ENCODE results near the gene EREG.

Gene EREG

GRCh38 chr4:74418063-74418670 lies 53.2 kb downstream of the EREG start:
- H3K27me3 ChIP-seq (ENCODE audit: low read depth, low read length) = no peaks in the 10 kb centered on the region
- no peaks in the 10 kb centered on the region for H4K20me1 ChIP-seq (ENCODE audit: insufficient read depth, low read length)
- no peak overlapping the region for H3K27ac ChIP-seq (ENCODE audit: low read length)
- no peaks in the 10 kb centered on the region for H3K79me2 ChIP-seq (ENCODE audit: low read length)
- H3K9ac ChIP-seq (ENCODE audit: low read length) = no peak overlapping the region
- no peak overlapping the region for H3K4me3 ChIP-seq (ENCODE audit: low read length)
- H2AFZ ChIP-seq (ENCODE audit: low read depth, low read length) = no peak overlapping the region
- no peaks in the 10 kb centered on the region for H3K36me3 ChIP-seq (replicated peaks; ENCODE audit: low read depth, low read length)
- H3K4me2 ChIP-seq (ENCODE audit: low read length) = no peak overlapping the region
- H3K4me1 ChIP-seq (ENCODE audit: low read length) = no peaks in the 10 kb centered on the region
- TF ChIP-seq CTCF (IDR thresholded peaks at IDR 0.05; ENCODE audit: low read depth, low read length) (no peak), EZH2phosphoT487 (IDR thresholded peaks at IDR 0.05; ENCODE audit: low read depth) (no peak)
- H3K9me3 ChIP-seq (ENCODE audit: insufficient read depth, low read length) = no peaks in the 10 kb centered on the region

- Histone ChIP-seq H3K4me2 (ENCODE audit: low read length) (no peak overlapping the region), H3K27me3 (ENCODE audit: low read depth, low read length) (no peaks in the 10 kb centered on the region), H3K79me2 (ENCODE audit: low read length) (no peaks in the 10 kb centered on the region), H2AFZ (ENCODE audit: low read depth, low read length) (no peak overlapping the region), H3K9me3 (ENCODE audit: insufficient read depth, low read length) (no peaks in the 10 kb centered on the region), H3K27ac (ENCODE audit: low read length) (no peak overlapping the region), H3K36me3 (replicated peaks; ENCODE audit: low read depth, low read length) (no peaks in the 10 kb centered on the region), H3K9ac (ENCODE audit: low read length) (no peak overlapping the region), H4K20me1 (ENCODE audit: insufficient read depth, low read length) (no peaks in the 10 kb centered on the region), H3K4me3 (ENCODE audit: low read length) (no peak overlapping the region), H3K4me1 (ENCODE audit: low read length) (no peaks in the 10 kb centered on the region)
- no peak for TF ChIP-seq EZH2phosphoT487 (IDR thresholded peaks at IDR 0.05; ENCODE audit: low read depth)
- no peak for TF ChIP-seq CTCF (IDR thresholded peaks at IDR 0.05; ENCODE audit: low read depth, low read length)
These were observed 55.9 kb downstream of the EREG start for GRCh38 chr4:74420863-74421262.

- Histone ChIP-seq H3K4me1 (ENCODE audit: low read length) (no peaks in the 10 kb centered on the region), H3K9ac (ENCODE audit: low read length) (no peak overlapping the region), H3K27me3 (ENCODE audit: low read depth, low read length) (no peaks in the 10 kb centered on the region), H2AFZ (ENCODE audit: low read depth, low read length) (no peak overlapping the region), H3K27ac (ENCODE audit: low read length) (no peak overlapping the region), H3K4me3 (ENCODE audit: low read length) (no peak overlapping the region), H3K36me3 (replicated peaks; ENCODE audit: low read depth, low read length) (no peaks in the 10 kb centered on the region), H4K20me1 (ENCODE audit: insufficient read depth, low read length) (no peaks in the 10 kb centered on the region), H3K4me2 (ENCODE audit: low read length) (no peak overlapping the region), H3K79me2 (ENCODE audit: low read length) (no peaks in the 10 kb centered on the region), H3K9me3 (ENCODE audit: insufficient read depth, low read length) (no peaks in the 10 kb centered on the region)
- TF ChIP-seq CTCF (IDR thresholded peaks at IDR 0.05; ENCODE audit: low read depth, low read length) (no peak), EZH2phosphoT487 (IDR thresholded peaks at IDR 0.05; ENCODE audit: low read depth) (no peak)
These were observed 58.2 kb downstream of the EREG start for GRCh38 chr4:74423104-74423503.

GRCh38 chr4:74424111-74424510 lies 59.2 kb downstream of the EREG start:
- Histone ChIP-seq H3K9ac (ENCODE audit: low read length) (no peak overlapping the region), H3K27me3 (ENCODE audit: low read depth, low read length) (no peaks in the 10 kb centered on the region), H3K79me2 (ENCODE audit: low read length) (no peaks in the 10 kb centered on the region), H3K9me3 (ENCODE audit: insufficient read depth, low read length) (no peaks in the 10 kb centered on the region), H3K27ac (ENCODE audit: low read length) (no peak overlapping the region), H3K4me3 (ENCODE audit: low read length) (no peak overlapping the region), H3K4me1 (ENCODE audit: low read length) (no peaks in the 10 kb centered on the region), H3K4me2 (ENCODE audit: low read length) (no peak overlapping the region), H2AFZ (ENCODE audit: low read depth, low read length) (no peak overlapping the region), H3K36me3 (replicated peaks; ENCODE audit: low read depth, low read length) (no peaks in the 10 kb centered on the region), H4K20me1 (ENCODE audit: insufficient read depth, low read length) (no peaks in the 10 kb centered on the region)
- TF ChIP-seq EZH2phosphoT487 (IDR thresholded peaks at IDR 0.05; ENCODE audit: low read depth) = no peak
- TF ChIP-seq CTCF (IDR thresholded peaks at IDR 0.05; ENCODE audit: low read depth, low read length) = no peak
